ENCODE results near the gene ALKBH5. TPM values are rescaled to one million over a fixed set of nuclear protein-coding genes. Genes with fewer than 3 reads are reported as not detected.

ALKBH5 gene
- total and polyA plus RNA-seq, 10 of the 15 experiments (the other 5 are each of a cell fraction or from before 2014, with no cell fraction given) = 13.7 to 99.9 (median 52.4) TPM

DNA sequence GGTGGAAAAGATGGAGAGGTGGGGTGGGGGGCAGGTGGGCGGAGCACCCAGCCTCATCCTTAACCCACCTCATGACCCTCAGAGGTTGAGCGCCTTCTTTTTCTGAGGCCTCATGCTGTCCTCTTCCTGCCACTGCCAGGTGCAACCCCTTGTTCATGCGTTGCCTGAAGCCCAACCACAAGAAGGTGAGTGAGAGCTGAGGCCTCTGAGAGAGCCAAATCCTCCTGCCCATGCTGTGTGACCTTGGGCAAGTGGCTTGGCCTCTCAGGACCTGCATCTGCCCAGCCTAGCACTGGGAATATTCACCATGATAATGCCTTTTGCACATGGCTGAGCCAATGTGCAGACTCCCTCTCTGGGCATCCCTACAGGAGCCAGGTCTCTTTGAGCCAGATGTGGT is 43.0 kb upstream of the ALKBH5 start:
- FAIRE-seq (no peak), ATAC-seq (no peak), DNase-seq (ENCODE audit: low read depth, low spot score) (no peak)
- ChIA-PET POLR2A (interaction anchor here (1.0 kb wide), 1 partner anchor 42 kb away, joined by 3 read pairs; no protein-coding TSS in a partner anchor), SMC1A (ENCODE audit: uncharacterized antibody, unreplicated experiment) (interaction anchor here (0.7 to 2.1 kb wide), 4 partner anchors 44 to 78 kb away, joined by 3 to 9 read pairs (median 4); no protein-coding TSS in a partner anchor), RAD21 (ENCODE audit: unreplicated experiment) (interaction anchor here (0.6 to 4.3 kb wide), 7 partner anchors 29 to 76 kb away, joined by 3 to 28 read pairs (median 4); no protein-coding TSS in a partner anchor), CTCF (interaction anchor here (1.1 to 4.8 kb wide), 4 partner anchors 21 to 76 kb away, joined by 3 to 43 read pairs (median 24); partner anchors contain the start of gene ALKBH5)
- no peaks in the 10 kb centered on the region for H3K9me3 ChIP-seq (replicated peaks; ENCODE audit: control insufficient read depth, insufficient read depth, low read length)
- in situ Hi-C loops (cut with MboI) (no loop called here), intact Hi-C loops (cut with micrococcal nuclease; ENCODE audit: unreplicated experiment) (loop anchor here (2.0 kb wide), 2 partner anchors 46 to 76 kb away; no protein-coding TSS in a partner anchor)
- H3K79me2 ChIP-seq (ENCODE audit: control insufficient read depth, insufficient read depth, low read length) = no peaks in the 10 kb centered on the region
- H3K4me2 ChIP-seq (ENCODE audit: control insufficient read depth, insufficient read depth) = no peak overlapping the region
- no peak overlapping the region for H3K9ac ChIP-seq (ENCODE audit: control insufficient read depth, insufficient read depth, low read length)
- no peaks in the 10 kb centered on the region for H3K4me1 ChIP-seq (ENCODE audit: control insufficient read depth, insufficient read depth, low read length)
- H3K27ac ChIP-seq (ENCODE audit: control insufficient read depth, insufficient read depth) = no peak overlapping the region
- 40% methylated on average over 3 of the region's 3 CpGs for WGBS (ENCODE audit: insufficient coverage, insufficient replicate concordance, low lambda C conversion rate, missing lambda C conversion rate)
- no peaks in the 10 kb centered on the region for H3K36me3 ChIP-seq (ENCODE audit: control insufficient read depth in 2 of 2, insufficient read depth in 2 of 2, low read length in 1 of 2)
- no peaks in the 10 kb centered on the region for H3K27me3 ChIP-seq (replicated peaks in 1 of 2; ENCODE audit: control insufficient read depth in 2 of 2, insufficient read depth in 2 of 2, low read length in 1 of 2)
- BruUV-seq (replicated peaks) = no TSS peak
- TF ChIP-seq, protein P1, sequence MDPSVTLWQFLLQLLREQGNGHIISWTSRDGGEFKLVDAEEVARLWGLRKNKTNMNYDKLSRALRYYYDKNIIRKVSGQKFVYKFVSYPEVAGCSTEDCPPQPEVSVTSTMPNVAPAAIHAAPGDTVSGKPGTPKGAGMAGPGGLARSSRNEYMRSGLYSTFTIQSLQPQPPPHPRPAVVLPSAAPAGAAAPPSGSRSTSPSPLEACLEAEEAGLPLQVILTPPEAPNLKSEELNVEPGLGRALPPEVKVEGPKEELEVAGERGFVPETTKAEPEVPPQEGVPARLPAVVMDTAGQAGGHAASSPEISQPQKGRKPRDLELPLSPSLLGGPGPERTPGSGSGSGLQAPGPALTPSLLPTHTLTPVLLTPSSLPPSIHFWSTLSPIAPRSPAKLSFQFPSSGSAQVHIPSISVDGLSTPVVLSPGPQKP (IDR thresholded peaks at IDR 0.05; ENCODE audit: low read depth, low read length) = no peak
- no peak for TF ChIP-seq NFIC (IDR thresholded peaks at IDR 0.05; ENCODE audit: low read depth, low read length)
- TF ChIP-seq KAT2A (conservative IDR thresholded peaks at IDR 0.05; ENCODE audit: control insufficient read depth, low read depth, low read length) = no peak
- TF ChIP-seq, protein P2, sequence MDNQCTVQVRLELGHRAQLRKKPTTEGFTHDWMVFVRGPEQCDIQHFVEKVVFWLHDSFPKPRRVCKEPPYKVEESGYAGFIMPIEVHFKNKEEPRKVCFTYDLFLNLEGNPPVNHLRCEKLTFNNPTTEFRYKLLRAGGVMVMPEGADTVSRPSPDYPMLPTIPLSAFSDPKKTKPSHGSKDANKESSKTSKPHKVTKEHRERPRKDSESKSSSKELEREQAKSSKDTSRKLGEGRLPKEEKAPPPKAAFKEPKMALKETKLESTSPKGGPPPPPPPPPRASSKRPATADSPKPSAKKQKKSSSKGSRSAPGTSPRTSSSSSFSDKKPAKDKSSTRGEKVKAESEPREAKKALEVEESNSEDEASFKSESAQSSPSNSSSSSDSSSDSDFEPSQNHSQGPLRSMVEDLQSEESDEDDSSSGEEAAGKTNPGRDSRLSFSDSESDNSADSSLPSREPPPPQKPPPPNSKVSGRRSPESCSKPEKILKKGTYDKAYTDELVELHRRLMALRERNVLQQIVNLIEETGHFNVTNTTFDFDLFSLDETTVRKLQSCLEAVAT (IDR thresholded peaks at IDR 0.05) = no peak
- TF ChIP-seq STAT3 (IDR thresholded peaks at IDR 0.05; ENCODE audit: low read depth, low read length) = no peak
- TF ChIP-seq, protein P3, sequence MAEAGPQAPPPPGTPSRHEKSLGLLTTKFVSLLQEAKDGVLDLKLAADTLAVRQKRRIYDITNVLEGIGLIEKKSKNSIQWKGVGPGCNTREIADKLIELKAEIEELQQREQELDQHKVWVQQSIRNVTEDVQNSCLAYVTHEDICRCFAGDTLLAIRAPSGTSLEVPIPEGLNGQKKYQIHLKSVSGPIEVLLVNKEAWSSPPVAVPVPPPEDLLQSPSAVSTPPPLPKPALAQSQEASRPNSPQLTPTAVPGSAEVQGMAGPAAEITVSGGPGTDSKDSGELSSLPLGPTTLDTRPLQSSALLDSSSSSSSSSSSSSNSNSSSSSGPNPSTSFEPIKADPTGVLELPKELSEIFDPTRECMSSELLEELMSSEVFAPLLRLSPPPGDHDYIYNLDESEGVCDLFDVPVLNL (IDR thresholded peaks at IDR 0.05; ENCODE audit: low read depth, low read length) = no peak
- no peak for TF ChIP-seq RAD21 (IDR thresholded peaks at IDR 0.05; ENCODE audit: insufficient read depth, low read depth, low read length)
- no peak overlapping the region for H3K4me3 ChIP-seq
- H4K20me1 ChIP-seq (ENCODE audit: control insufficient read depth, insufficient read depth) = no peaks in the 10 kb centered on the region
- no peak overlapping the region for H2AFZ ChIP-seq (ENCODE audit: control insufficient read depth, low read depth, low read length)

Data from GM12878 (cell line).